ENCODE results near the gene CLN6.
"Not testable (repeated sequence)": the region's sequence is repeated elsewhere in the genome, so short reads cannot be mapped to it uniquely, and the experiment has no call there.

- TF ChIP-seq, protein P1, sequence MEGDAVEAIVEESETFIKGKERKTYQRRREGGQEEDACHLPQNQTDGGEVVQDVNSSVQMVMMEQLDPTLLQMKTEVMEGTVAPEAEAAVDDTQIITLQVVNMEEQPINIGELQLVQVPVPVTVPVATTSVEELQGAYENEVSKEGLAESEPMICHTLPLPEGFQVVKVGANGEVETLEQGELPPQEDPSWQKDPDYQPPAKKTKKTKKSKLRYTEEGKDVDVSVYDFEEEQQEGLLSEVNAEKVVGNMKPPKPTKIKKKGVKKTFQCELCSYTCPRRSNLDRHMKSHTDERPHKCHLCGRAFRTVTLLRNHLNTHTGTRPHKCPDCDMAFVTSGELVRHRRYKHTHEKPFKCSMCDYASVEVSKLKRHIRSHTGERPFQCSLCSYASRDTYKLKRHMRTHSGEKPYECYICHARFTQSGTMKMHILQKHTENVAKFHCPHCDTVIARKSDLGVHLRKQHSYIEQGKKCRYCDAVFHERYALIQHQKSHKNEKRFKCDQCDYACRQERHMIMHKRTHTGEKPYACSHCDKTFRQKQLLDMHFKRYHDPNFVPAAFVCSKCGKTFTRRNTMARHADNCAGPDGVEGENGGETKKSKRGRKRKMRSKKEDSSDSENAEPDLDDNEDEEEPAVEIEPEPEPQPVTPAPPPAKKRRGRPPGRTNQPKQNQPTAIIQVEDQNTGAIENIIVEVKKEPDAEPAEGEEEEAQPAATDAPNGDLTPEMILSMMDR (conservative IDR thresholded peaks at IDR 0.05; ENCODE audit: low read length), result not testable (repeated sequence)
- not testable (repeated sequence) for TF ChIP-seq EZH2phosphoT487 (IDR thresholded peaks at IDR 0.05; ENCODE audit: borderline replicate concordance)
Observed at GRCh38 chr15:68172037-68172436, 57.5 kb downstream of the CLN6 start.
